DOHH2 (cell line): Measurements from ENCODE around the gene HYAL2.

ENCODE experiments used
- H3F3A ChIP-seq: fragments of 200-600 bp; sonication (generic), shearing (Covaris generic); 2 replicates; pipeline ENCODE4 v1.6.0; 2016; ENCODE audit warnings: antibody characterized with exemption, mild to moderate bottlenecking; ENCODE audit not compliant: control insufficient read depth, insufficient read depth
- H3K27ac ChIP-seq: fragments of 200-600 bp; sonication (generic); 2 replicates; pipeline ENCODE4 v1.5.1; 2014; ENCODE audit warnings: low read depth, mild to moderate bottlenecking, low read length, moderate library complexity
- H3K27me3 ChIP-seq: fragments of 200-600 bp; sonication (generic); 2 replicates; pipeline ENCODE4 v1.6.1; 2014; ENCODE audit warnings: mild to moderate bottlenecking, low read length, mixed read lengths; ENCODE audit not compliant: control insufficient read depth
- H3K36me3 ChIP-seq: fragments of 200-600 bp; sonication (generic); 2 replicates; pipeline ENCODE4 v1.6.1; 2014; ENCODE audit warnings: mild to moderate bottlenecking, low read length, moderate library complexity, mixed read lengths; ENCODE audit not compliant: control insufficient read depth
- H3K4me1 ChIP-seq: fragments of 200-600 bp; sonication (generic); 2 replicates; pipeline ENCODE4 v1.6.1; 2014; ENCODE audit warnings: mild to moderate bottlenecking, low read length, mixed read lengths; ENCODE audit not compliant: control insufficient read depth
- H3K4me2 ChIP-seq: fragments of 200-600 bp; sonication (generic); 2 replicates; pipeline ENCODE4 v1.6.0; 2014; ENCODE audit warnings: mild to moderate bottlenecking, low read length, moderate library complexity
- H3K4me3 ChIP-seq: fragments of 200-600 bp; sonication (generic); 2 replicates; pipeline ENCODE4 v1.5.1; 2014; ENCODE audit warnings: mild to moderate bottlenecking, low read length, mixed read lengths
- H3K79me2 ChIP-seq: fragments of 200-600 bp; sonication (generic); 2 replicates; pipeline ENCODE4 v1.6.1; 2014; ENCODE audit warnings: mild to moderate bottlenecking, low read length, mixed read lengths; ENCODE audit not compliant: control insufficient read depth
- H3K9me2 ChIP-seq: fragments of 200-600 bp; sonication (generic); replicated peaks from 2 replicates; pipeline ENCODE4 v1.6.1; 2014; ENCODE audit warnings: mild to moderate bottlenecking, low read length, mixed read lengths; ENCODE audit not compliant: control insufficient read depth
- H3K9me3 ChIP-seq: fragments of 200-600 bp; sonication (generic); 2 replicates; pipeline ENCODE4 v1.6.1; 2014; ENCODE audit warnings: antibody characterized with exemption, low read length, mixed read lengths; ENCODE audit not compliant: control insufficient read depth, insufficient read depth
- H4K20me1 ChIP-seq: fragments of 200-600 bp; sonication (generic); 2 replicates; pipeline ENCODE4 v1.6.0; 2014; ENCODE audit warnings: low read depth, mild to moderate bottlenecking, antibody characterized with exemption, low read length, moderate library complexity; ENCODE audit not compliant: control insufficient read depth, insufficient read depth
- EZH2phosphoT487 ChIP-seq: fragments of 200-600 bp; sonication (generic); IDR thresholded peaks from 2 replicates; pipeline ENCODE4 v1.6.1; 2017; ENCODE audit warnings: borderline replicate concordance, mild to moderate bottlenecking, antibody characterized with exemption, low read length, moderate library complexity, mixed read lengths
- TF ChIP-seq, protein P1 (sequence below): fragments of 200-600 bp; sonication (generic); IDR thresholded peaks from one replicate; pipeline ENCODE4 v1.5.1; 2014; ENCODE audit warnings: antibody characterized with exemption, mild to moderate bottlenecking, low read depth, low read length; ENCODE audit not compliant: poor library complexity, severe bottlenecking

The HYAL2 gene

GRCh38 chr3:50353245-50354004 is 30.9 kb upstream of the HYAL2 start:
- Histone ChIP-seq H3K36me3 (peaks cover 62% of the 10 kb centered on the region), H3K27me3 (no peaks in the 10 kb centered on the region), H3K4me2 (no peak overlapping the region), H3K9me2 (no peaks in the 10 kb centered on the region), H3F3A (0 out of 2 replicates have a peak, but pooled peaks cover 4% of the 10 kb centered on the region), H3K27ac (no peak overlapping the region), H3K4me3 (no peak overlapping the region), H3K4me1 (peaks cover 51% of the 10 kb centered on the region), H3K79me2 (peaks cover 66% of the 10 kb centered on the region), H3K9me3 (no peaks in the 10 kb centered on the region), H4K20me1 (peaks cover 23% of the 10 kb centered on the region)
- TF ChIP-seq, protein P1, sequence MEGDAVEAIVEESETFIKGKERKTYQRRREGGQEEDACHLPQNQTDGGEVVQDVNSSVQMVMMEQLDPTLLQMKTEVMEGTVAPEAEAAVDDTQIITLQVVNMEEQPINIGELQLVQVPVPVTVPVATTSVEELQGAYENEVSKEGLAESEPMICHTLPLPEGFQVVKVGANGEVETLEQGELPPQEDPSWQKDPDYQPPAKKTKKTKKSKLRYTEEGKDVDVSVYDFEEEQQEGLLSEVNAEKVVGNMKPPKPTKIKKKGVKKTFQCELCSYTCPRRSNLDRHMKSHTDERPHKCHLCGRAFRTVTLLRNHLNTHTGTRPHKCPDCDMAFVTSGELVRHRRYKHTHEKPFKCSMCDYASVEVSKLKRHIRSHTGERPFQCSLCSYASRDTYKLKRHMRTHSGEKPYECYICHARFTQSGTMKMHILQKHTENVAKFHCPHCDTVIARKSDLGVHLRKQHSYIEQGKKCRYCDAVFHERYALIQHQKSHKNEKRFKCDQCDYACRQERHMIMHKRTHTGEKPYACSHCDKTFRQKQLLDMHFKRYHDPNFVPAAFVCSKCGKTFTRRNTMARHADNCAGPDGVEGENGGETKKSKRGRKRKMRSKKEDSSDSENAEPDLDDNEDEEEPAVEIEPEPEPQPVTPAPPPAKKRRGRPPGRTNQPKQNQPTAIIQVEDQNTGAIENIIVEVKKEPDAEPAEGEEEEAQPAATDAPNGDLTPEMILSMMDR: no peak
- TF ChIP-seq EZH2phosphoT487: no peak

DNA sequence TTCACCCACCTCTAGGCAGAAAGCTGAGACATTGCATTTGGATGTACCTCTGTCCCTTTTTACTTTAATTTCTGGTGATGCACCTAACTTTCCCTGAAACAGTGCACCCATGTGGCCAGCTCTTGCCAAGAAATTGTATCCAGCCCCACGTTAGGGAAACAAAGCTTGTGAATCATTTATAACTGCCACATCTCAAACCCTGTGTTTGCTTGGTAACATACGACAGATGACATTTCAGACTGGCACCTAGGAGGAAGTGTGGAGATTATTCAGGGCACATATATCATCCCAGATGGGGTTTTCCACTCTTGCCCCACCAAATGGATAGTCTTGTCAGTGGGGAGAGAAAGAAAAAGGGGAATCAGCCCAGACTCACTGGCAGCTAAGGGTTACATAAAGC is 30.2 kb upstream of the HYAL2 start:
- Histone ChIP-seq H3K36me3 (peaks cover 62% of the 10 kb centered on the region), H3K4me3 (no peak overlapping the region), H3K9me2 (no peaks in the 10 kb centered on the region), H3K4me2 (no peak overlapping the region), H3K27me3 (no peaks in the 10 kb centered on the region), H3F3A (0 out of 2 replicates have a peak, but pooled peaks cover 4% of the 10 kb centered on the region), H3K79me2 (peaks cover 59% of the 10 kb centered on the region), H3K4me1 (peaks cover 45% of the 10 kb centered on the region), H3K9me3 (no peaks in the 10 kb centered on the region), H3K27ac (no peak overlapping the region), H4K20me1 (peaks cover 18% of the 10 kb centered on the region)
- no peak for TF ChIP-seq EZH2phosphoT487
- TF ChIP-seq, protein P1: no peak

GRCh38 chr3:50351323-50351697 is 28.8 kb upstream of the HYAL2 start:
- peaks cover 52% of the 10 kb centered on the region for H3K36me3 ChIP-seq
- H3F3A ChIP-seq: 0 out of 2 replicates have a peak, but pooled peaks cover 4% of the 10 kb centered on the region
- peaks cover 34% of the 10 kb centered on the region for H3K4me1 ChIP-seq
- H3K4me2 ChIP-seq: peak overlapping the region; percentile 100
- no peak overlapping the region for H3K27ac ChIP-seq
- peaks cover 4% of the 10 kb centered on the region for H4K20me1 ChIP-seq
- no peaks in the 10 kb centered on the region for H3K9me2 ChIP-seq
- H3K27me3 ChIP-seq: no peaks in the 10 kb centered on the region
- TF ChIP-seq, protein P1: no peak
- TF ChIP-seq EZH2phosphoT487: no peak
- peaks cover 45% of the 10 kb centered on the region for H3K79me2 ChIP-seq
- no peaks in the 10 kb centered on the region for H3K9me3 ChIP-seq
- peak overlapping the region; percentile 90 for H3K4me3 ChIP-seq
